ENCODE results near the gene URB1.

The URB1 gene

GRCh38 chr21:32331444-32332305 is 61.1 kb downstream of the URB1 start:
- no peak for TF ChIP-seq CTCF (IDR thresholded peaks at IDR 0.05)

- no peak for TF ChIP-seq CTCF (IDR thresholded peaks at IDR 0.05)
These were observed 62.0 kb downstream of the URB1 start for GRCh38 chr21:32330784-32331311.

GRCh38 chr21:32329776-32330175 is 63.0 kb downstream of the URB1 start:
- no peak for TF ChIP-seq CTCF (IDR thresholded peaks at IDR 0.05)

GRCh38 chr21:32329331-32329730 is 63.5 kb downstream of the URB1 start:
- TF ChIP-seq CTCF (IDR thresholded peaks at IDR 0.05): no peak

GRCh38 chr21:32328595-32328994 is 64.2 kb downstream of the URB1 start:
- no peak for TF ChIP-seq CTCF (IDR thresholded peaks at IDR 0.05)

GRCh38 chr21:32325706-32326105 is 67.1 kb downstream of the URB1 start:
- no peak for TF ChIP-seq CTCF (IDR thresholded peaks at IDR 0.05)

GRCh38 chr21:32322676-32323075 is 70.1 kb downstream of the URB1 start:
- no peak for TF ChIP-seq CTCF (IDR thresholded peaks at IDR 0.05)
